Suppressor macrophage treated with lipopolysaccharide for 1 hour (primary cell): ENCODE data around the gene BABAM1.
"Not testable (repeated sequence)": the region's sequence is repeated elsewhere in the genome, so short reads cannot be mapped to it uniquely, and the experiment has no call there.

Experiments used
- DNase-seq, 3 donors: peaks; one replicate each; pipeline ENCODE4 v3.0.0-alpha.2; 2020 to 2022

BABAM1 gene

DNA sequence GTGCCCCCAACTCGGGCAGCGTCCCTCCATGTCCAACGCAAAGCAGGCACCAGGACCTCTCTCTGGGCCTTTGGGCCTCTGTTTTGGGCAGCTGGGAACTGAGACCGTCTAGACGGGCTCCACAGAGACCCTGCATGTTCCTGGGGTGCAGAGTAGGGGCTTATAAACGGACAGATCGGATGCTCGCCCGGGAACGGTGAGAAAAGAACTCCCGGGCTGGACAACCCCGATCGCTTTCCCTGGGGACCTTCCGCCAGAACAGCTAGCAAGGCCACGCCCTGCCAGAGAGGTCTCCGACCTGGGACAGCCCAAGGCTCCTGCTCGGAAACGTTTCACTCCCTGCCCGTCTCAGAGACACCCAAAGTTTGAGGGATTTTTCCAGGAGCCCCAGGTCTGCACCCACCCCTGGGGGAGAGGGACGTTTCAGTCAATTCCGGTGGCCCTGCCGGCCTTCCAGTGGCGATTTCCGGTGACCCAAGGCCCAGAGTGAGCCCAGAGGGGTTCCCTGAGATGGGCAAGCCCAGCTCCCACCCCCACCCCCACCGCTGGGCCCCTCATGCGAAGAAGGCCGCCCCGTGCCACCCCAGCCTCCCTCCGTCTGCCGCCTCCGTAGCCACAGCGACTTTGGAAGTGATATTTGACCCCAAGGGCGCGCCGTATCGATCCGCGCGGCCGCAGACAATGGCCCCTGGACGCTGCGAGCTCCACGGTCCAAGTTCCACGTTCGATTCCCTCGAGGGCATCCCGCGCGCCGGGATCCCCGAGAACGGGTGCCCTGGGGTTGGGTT is 23.2 kb upstream of the BABAM1 start:
- DNase-seq: peak in 1 of 3 donors; percentile 15

DNA sequence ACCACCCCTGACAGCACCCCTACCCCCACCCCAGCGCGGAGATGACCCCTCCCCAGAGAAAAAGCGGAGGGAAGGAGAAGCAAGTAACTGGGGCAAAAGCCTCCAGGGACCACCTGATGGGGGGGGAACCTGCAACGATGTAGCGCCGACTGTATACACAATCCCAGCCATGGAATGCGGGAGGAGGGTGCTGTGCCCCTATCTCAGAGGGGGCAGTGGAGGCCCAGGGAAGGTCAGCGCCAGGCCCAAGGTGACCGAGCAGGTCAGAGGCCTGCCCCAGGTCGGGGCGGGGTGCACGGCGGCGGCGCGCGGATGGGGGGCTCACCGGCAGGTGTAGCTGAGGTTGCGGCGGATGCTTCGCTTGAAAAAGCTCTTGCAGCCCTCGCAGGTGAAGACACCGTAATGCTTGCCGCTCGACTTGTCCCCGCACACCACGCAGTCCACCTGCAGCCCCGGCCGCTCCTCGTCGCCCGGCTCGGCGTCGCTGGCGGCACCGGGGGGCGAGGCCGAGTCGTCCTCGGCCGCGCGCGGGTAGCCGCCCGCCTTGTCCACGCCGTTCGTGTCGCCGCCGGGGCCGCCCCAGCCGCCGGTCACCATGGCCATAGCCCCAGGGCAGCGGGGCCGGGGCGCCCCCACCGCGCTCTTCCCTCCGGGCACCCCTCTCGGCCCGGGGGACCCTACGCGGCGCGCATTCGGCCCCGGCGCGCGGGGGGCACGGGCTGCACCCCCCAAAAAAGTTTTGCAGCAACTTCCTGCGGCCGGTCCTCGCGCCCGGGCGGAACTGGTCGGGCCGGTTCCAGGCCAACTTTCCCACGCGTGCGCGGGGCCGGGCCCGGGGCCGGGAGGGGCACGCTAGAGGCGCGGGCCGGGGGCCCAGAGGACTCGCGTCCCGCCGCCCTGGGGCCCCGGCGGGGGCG is 22.4 kb upstream of the BABAM1 start:
- peak in 2 of 3 donors; percentile 33 to 59 for DNase-seq

DNA sequence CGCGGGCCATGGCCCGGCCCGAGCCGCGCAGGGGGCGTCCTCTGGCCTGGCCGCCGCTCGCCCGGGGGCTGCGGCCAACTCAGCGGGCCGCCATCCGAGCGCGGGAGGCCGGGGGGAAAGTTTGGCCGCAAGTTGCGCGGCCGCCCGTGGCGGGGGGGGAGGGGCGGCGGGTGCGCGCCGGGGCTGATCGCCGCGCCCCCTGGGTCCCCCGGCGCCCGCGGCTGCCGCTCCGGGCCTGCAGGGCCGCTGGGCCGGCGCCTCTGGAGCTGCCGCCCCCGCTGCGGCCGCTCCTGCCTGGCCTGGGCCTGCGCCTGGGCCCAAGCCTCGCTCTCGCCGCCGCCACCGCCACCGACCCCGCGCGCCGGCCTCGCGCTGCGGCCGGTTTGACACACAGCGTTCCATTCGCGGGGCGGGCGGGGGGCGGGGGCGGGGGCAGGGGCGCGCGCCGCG is 21.7 kb upstream of the BABAM1 start, which contains the start of gene NR2F6:
NR2F6 (minus strand) TSS at position 385 of the 450 bp plus-strand sequence. CDS start 699 bp downstream, outside the sequence.
- DNase-seq: peak in 2 of 3 donors; percentile 61 to 69

DNA sequence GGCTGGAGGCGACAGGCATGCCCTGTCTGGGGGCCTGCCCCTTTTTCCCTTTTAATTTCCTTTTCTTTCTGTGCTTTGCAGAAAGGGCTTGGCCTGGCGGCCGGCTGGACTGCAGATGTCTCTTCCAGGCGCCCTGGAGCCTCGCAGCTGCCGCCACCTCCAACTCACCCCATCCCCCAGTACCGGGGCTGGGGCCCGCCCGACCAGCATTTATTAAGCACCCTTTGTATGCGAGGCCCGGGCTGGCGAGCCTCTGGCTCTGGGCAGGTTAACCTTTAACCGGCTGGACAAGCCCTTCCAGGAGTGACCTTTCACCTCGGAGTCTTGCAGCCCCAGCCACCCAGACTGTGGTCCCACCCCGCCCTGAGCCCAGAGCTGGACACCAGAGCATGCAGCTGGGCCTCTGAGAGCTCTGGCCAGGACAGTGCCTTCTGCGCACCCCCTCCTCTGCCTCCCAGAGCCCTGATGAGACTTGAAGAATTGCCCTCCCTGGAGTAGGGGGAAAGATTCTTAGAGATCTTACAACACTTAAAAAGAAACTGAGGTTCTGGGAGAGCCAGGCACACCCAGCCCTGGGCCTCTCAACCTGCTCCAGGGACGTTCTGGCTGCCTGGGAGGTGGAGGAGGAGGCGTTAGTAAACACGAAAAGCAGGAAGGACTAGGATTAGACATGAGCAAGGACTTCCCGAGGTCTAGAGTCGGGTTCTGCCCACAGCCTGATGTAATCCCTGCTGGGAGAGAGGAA is 20.4 kb upstream of the BABAM1 start:
- peak; percentile 60 to 69 (median 63) for DNase-seq

DNA sequence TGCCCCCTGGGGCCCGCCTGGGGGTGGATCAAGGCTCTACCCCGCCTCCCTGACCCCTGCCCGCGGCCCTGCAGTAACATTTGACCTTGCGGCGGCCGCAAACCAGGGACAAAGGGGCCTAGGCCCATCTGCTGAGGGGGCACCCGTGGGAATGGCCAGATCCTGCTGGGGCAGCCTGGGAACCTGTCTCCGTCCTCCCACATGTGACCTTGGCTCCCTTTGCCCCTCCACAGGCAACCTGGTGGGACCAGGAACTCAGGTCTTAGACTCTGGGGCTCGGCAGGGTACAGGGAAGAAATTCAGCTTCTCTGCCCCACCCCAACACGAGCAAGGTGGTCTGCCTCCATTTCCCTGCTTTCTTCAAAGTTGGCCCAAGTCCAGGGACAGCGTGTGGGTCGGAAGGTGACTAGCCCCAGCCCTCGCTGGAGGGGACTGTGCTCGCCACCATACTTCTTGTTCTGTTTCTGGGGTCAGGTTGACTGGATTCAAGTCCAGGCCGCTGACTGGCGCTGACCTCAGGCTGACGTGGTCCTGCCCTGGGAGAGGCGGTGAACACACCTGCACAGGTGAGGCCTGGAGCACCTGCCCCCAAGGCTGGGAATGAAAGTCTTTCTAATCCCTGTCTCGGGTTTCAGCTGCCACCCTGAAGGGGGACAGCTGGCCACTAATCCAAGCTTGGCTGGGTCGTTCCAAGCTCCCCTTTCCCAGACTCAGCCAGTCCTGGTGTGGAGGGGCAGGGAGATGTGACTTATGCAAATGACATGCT is 19.0 kb upstream of the BABAM1 start:
- DNase-seq: no peak

DNA sequence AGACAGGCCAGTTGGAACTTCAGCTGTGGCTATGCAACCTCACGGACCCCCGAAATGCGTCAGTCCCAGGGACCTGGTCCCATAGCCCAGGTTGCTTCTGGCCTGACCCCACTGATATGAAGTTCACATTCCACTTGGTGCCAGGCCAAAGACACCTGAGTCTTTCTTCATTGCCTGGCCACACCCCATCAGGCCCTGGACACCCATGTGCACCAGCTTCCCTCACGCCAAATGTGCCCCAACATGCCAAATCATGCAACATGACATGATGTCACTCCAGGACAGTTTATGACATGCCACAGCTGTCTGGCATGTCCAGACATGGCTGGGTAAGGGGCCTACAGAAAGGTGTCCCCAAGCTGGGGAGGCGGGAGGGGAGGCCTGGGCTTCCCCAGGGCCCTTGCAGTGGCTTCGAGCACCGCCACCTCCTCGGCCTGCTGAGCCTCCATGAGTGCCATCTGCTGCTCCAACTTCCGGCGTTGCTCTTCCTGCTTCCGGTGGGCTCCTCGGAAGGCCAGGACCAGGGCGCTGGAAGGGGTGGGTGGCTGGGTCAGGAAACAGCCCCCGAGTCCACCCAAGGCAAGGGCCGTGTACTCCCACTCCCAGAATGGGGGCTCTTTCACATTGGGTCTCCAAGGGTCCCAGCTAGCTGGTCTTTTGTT is 17.2 kb upstream of the BABAM1 start:
- no peak for DNase-seq

DNA sequence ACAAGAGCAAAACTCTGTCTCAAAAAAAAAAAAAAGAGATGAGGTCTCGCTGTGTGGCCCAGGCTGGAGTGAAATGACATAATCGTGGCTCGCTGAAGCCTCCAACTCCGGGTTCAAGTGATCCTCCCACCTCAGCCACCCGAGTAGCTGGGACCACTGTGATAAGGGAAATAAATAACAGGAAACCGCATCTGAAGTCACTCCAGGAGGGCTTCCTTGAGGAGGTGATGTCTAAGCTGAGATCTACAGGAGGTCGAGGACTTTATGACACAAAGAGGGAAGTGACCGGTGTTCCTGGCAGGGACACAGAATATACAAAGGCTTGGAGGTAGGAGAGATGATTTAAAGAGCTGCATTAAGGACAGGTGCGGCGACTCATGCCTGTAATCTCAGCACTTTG is 12.6 kb upstream of the BABAM1 start:
- no peak for DNase-seq

DNA sequence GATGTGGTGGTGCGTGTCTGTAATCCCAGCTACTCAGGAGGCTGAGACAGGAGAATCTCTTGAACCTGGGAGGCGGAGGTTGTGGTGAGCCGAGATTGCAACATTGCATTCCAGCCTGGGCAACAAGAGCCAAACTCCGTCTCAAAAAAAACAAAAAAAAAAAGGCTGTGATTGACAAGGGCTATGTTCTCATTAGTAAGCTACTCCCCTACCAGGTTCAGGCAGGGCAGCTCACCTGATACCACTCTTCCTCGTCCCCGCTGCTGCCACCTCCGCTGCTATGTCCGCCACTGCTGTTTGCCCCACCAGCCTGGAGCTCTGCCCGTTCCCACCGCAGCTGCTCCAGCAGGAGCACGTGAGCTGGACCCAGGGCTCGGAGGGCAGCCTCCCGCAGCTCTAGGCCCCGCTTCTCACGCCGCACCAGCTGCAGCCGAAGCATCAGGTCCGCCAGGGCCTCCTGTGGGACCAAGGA is 12.1 kb upstream of the BABAM1 start:
- DNase-seq: no peak

DNA sequence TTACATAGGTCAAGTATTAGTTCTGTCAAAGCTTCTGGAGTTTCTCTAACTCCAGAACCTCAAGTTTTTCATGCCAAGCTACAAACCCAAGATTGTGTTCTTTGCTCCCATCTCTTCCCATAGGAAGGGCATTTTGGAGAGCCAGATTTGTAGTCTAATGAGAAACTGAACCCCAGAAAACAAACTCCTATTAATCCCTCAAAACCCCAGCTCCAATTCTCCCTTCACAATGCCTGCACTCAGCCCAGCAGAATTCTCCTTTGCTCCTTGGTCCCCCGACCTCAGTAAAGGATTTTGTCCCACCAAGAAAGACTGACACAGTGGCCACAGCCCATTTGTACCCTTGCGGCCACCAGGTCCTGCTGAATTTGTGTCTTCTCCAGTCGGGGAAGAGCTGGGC is 11.1 kb upstream of the BABAM1 start:
- no peak for DNase-seq

DNA sequence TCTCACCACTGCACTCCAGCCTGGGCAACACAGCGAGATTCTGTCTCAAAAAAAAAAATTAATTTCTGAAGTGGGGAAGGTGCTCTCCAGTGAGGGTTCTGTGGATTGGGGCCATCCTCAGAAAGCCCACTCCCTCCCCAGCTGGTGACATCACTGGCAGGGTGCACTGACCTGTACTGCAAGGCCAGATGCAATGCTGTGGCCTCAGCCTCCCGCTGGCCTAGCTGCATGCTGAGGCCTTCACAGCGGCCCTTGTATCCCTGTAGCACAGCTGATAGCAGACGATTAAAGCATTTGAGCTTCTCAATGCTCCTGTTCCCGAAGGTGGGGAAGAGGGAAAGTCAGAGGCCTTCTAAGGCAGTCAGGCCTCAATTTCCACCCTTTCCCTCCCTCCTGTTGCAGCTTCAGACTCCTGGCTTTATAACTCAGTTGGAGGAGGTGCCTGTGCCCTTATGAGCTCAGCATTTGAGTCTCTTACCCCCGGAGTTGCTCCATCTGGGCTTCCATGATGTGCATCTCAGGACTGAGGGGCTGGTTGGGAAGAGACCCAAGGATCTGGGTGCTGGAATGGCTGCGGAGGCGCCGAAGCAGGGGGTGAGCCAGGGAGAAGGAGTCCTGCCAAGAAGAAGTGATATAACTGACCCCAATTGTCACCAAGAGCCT is 8.0 kb upstream of the BABAM1 start:
- no peak for DNase-seq

DNA sequence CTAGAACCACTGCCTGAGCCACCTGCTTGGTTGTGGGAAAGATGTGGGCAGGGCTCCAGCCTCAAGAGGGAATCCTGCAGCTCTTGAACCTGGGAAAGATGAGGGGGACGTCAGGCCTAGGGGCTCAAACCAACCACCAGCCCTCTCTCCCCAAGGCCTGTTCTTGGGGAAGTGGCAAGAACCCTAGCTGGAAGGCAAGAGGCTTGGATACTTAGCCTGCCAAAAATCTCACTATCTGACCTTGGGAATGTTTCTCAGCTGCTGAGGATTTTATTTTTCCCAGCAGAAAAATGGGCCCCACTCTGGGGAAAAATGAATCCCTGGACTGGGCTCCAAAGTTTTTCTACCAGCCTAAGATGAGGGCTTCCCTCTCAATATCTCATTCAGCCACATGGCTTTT is 7.3 kb upstream of the BABAM1 start:
- no peak for DNase-seq

DNA sequence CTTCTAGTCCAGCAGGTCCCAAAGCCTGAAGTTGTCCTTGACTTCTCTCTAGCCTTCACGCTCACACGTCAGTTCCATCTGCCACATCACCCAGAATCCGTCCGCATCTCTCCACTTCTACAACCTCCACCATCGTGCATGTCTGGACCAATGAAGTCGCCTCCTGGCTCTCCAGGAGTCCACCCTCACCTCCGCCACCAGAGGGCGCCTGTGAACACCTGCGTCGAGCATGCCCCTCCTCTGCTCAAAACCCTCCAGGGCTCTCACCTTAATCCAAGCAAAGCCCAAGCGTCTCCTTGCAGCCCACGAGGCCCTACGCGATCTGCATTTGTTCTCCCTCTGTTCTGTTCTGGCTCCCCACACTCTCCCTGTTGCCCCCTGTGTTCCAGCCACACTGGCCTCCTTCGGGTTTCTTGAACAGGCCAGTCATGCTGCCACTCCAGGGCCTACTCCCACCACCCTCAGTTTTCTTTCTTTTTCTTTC is 6.4 kb upstream of the BABAM1 start:
- peak; percentile 80 to 92 (median 91) for DNase-seq

DNA sequence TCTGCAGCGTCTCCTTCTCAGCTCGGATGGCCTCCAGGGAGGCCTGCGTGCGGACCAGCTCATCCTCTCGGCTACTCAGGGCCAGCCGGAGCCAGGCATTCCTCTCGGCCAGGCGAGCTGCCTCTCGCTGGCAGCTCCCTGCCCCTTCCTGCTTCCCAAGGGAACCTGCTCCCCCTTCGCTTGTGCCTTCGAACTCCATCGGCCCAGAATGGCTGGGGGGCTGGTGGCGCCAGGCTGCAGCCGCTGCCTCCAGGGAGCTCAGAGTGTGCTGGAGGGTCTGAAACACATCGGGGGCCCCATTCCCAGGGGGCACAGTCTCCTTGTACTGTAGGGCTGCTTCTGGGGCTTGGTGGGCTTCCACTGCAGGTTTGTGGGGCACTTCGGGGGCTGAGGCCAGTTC is 4.7 kb upstream of the BABAM1 start:
- DNase-seq: no peak

DNA sequence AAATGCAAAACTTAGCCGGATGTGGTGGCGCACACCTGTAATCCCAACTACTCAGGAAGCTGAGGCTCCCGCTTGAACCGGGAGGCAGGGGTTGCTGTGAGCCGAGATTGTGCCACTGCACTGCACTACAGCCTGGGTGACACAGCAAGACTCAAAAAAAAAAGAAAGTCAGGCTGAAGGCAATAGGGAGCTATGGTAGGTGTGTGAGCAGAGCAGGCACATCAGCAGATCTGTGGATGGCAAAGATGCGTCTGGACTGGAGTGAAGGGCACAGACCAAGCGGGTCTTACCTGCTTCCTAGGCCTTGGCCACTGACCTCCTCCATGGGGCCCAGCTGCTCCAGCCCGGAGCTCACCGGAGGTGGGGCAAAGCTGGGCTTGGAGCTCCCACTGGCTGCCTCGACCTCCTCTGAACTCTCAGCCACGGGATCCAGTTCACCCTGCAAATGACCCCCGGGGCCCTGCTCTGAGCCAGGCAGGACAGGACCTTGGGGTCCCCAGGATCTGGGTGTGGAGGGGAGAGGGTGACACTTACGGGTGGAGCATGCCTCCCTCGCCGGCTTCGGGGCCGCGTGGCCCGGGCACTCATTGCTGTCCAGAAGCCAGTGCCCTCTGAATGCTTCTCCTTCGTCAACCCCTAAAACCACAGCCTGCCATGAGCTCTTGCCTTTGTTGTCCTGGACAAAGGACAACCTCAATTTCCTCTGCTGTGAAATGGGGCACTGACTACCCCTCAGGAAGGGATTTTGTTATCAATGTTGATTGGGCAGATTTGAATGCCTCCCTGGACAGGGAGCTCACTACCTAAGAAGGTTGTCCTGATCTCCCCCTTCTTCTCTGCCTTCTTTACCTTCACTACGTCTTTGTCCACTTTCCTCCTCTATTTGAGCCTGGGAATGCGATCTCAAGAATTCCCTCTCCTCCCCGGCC is 3.3 kb upstream of the BABAM1 start:
- DNase-seq: no peak

DNA sequence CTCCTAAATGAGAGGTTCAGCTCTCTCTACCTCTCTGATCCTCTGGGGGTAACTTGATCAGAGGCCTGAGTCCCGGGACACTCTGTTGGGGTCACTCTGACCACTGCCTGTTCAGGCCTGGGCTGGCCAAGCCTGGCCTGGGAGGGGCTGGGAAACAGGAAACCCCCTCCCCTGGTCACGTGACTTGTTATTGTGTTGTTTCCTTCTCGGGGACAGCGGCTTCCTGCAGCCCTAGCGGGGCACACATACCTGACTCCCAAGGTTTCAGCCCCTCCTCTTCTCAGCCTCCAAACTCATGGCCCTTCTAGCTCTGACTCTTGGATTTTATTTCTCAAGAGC is 2.6 kb upstream of the BABAM1 start, which contains the start of gene USHBP1:
USHBP1 (minus strand) TSS at position 105 of the 339 bp plus-strand sequence. CDS start 446 bp downstream, outside the sequence.
- peak in 1 of 3 donors; percentile 25 for DNase-seq

DNA sequence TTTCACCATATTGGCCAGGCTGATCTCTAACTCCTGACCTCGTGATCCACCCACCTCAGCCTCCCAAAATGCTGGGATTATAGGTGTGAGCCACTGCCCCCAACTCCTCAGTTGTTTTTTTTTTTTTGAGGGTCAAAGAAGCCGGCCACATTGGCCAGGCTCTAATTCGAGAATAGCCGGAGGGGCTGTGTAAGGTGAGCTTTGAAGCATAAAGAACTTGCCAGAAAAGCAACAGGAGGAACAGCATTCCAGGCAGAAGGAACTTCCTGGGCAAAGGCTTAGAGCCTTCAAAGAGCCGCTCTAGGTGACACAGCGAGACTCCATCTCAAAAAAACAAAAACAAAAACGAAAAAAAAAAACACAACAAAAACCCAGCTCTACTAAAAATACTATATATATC is 1.2 kb upstream of the BABAM1 start:
- DNase-seq: no peak

DNA sequence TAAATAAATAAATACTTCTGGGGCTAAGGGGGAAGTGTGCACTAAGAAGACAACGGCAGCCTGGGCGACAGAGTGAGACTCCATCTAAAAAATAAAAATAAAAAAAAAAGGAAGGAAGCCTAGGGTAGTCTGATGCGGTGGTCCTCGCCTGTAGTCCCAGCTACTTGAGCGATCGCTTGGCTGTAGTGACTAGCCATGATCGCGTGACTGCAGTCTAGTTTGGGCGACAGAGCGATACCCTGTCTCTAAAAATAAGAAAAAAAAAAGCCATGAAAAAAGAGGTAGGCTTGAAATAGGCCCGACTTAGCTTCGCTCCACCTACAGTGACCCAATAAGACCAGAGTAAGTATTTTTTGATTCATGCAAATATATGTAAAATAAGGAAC is 661 bp upstream of the BABAM1 start:
- DNase-seq: peak in 1 of 3 donors; percentile 23

DNA sequence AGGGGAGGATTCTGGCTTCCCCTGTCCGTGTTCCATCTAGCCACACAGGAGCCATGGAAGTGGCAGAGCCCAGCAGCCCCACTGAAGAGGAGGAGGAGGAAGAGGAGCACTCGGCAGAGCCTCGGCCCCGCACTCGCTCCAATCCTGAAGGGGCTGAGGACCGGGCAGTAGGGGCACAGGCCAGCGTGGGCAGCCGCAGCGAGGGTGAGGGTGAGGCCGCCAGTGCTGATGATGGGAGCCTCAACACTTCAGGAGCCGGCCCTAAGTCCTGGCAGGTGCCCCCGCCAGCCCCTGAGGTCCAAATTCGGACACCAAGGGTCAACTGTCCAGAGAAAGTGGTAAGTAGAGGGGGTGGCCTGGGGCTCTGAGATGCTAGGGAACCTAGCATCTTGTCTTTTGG is 1.5 kb downstream of the BABAM1 start:
- DNase-seq: no peak

DNA sequence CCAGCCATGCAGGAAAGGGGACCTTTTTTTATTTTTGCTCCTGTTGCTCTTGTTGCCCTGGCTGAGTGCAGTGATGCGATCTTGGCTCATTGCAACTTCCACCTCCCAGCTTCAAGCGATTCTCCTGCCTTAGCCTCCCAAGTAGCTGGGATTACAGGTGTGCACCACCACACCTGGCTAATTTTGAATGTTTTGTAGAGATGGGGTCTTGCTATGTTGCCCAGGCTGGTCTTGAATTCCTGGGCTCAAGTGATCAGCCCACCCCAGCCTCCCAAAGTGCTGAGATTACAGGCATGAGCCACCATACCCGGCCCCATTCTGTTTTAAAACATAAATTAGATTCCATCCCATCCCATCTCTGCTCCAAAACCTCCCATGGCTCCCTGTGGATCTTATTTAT is 7.6 kb downstream of the BABAM1 start:
- not testable (repeated sequence) for DNase-seq
